GM19455 (cell line): ENCODE measurements around the gene PDZRN4.
"Not testable (repeated sequence)": the region's sequence is repeated elsewhere in the genome, so short reads cannot be mapped to it uniquely, and the experiment has no call there.

Experiments
- ATAC-seq: cut with Tn5 transposase; IDR thresholded peaks from one replicate; pipeline ENCODE4 v1.9.1; 2021; ENCODE audit not compliant: unreplicated experiment

The PDZRN4 gene

DNA sequence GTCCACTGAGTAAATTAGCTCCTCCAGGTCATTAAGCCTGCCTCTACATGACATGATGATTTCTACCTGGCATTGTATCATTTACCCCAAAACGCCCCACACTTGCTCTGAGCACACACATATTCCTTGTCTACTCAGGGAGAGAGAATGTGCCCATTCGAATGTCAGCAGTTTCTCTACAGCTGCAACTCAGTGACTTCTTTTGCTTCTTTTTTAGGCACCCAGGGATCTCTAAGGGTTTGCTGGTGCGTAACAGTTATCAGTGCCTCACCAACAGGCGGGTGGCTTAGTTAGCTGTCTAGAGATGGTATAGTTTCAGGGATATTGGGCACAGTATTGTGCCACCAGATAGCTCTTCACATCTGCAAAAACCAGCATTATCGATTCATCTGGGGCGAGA is 316.9 kb downstream of the PDZRN4 start:
- no peak for ATAC-seq

DNA sequence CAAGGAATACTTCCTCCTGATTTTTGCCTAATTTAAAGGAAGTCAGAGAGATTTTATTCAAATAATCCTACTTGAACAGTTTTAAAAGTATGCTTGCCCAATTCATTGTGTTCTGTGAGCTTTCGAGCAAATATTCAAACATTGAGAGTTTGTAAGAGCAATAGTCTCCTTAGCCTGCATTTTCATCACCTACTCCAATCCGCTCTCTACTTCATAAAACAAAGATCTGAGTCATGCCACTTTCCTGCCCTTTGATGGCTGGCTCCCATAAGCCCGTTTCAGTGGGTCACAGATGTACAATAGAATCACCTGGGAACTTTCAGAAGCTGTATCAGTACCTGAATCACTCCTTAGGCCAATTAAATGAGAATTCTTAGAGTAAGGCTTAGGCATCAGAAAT is 319.2 kb downstream of the PDZRN4 start:
- ATAC-seq, result no peak

GRCh38 chr12:41509271-41510055 is 321.3 kb downstream of the PDZRN4 start:
- ATAC-seq, result no peak

DNA sequence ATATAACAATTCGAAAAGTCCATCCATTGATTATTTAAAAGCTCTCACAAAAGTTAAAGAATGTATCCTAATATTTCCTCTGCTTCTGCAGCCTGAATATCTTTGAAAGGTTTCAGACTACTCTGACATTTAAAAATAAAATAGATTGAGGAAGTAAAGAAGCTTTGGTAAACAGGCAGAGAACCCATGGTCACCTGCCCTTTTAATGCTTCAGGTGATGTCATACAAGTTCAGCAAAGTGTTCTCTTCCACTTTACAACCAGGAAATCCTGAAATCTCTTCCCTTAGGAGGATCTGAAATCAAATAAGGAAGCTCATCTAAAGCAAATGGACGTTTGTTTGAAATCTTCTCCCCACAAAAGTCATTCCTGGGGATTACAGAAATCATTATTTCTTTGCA is 322.4 kb downstream of the PDZRN4 start:
- ATAC-seq, result no peak

GRCh38 chr12:41511247-41511646 is 323.1 kb downstream of the PDZRN4 start:
- no peak for ATAC-seq

GRCh38 chr12:41512497-41512896 is 324.4 kb downstream of the PDZRN4 start:
- ATAC-seq, result no peak

GRCh38 chr12:41514021-41514777 is 326.1 kb downstream of the PDZRN4 start:
- ATAC-seq, result no peak

GRCh38 chr12:41514907-41515306 is 326.8 kb downstream of the PDZRN4 start:
- no peak for ATAC-seq

DNA sequence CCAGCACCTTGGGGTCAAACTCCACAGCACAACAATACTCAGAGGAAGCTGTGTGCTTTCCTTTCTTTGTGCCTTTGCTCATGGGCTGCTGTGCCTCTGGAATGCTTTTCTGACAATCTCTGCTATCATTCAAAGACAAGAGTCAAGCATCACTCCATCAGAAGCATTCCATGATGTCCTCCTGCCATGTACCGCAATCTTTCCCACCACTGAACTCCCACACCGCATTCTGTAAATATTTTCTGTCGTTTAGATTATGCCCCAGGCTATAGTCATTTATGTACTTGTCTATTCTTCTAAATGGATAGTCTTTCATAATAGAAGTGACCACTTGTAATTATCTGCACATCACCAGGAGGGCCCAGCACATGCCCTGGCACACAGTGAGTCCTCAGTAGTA is 327.8 kb downstream of the PDZRN4 start:
- ATAC-seq, result no peak

DNA sequence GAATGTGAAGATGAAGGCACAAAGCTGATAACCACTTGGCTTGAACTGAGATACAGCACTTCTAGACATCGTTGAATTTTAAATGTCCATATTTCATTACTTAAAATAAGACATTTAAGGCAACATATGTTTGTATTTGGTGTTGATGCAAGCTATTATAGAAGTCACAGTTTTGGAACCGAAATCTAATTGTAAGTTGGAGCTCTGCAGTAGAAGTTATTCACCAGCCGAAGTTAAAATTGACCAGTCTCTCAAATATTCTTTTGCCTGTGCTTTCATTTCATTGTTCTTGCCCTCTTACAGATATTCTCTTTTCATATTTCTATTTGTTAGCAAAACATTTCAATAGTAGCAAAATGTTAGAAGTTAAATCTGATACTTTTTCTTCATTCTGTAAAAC is 332.7 kb downstream of the PDZRN4 start:
- ATAC-seq, result no peak

DNA sequence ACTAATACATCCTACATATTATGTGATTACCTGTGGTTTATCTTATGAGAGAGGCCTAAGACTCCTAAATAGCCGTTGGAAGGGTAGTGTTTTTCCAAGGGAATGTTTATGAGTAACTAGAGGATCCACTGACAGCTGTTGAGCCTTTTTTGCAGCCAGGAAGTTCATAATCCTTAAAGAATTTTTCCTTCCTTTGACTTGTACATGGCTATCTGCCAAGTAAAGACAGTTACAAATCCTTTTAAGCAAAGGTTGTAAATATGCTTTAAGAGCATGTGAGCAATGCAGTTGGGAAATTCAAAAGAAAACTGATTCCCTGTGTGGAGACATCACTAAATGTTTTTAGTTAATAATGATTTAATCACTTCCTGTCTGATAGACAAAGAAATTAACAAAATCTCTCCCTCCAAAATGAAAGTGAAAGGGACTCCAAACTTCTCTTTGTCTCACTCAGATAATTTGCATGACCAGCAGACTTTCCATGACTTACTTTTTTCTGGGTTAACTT is 333.8 kb downstream of the PDZRN4 start:
- no peak for ATAC-seq

- ATAC-seq, result no peak
Observed at GRCh38 chr12:41527062-41527461, 338.9 kb downstream of the PDZRN4 start.

DNA sequence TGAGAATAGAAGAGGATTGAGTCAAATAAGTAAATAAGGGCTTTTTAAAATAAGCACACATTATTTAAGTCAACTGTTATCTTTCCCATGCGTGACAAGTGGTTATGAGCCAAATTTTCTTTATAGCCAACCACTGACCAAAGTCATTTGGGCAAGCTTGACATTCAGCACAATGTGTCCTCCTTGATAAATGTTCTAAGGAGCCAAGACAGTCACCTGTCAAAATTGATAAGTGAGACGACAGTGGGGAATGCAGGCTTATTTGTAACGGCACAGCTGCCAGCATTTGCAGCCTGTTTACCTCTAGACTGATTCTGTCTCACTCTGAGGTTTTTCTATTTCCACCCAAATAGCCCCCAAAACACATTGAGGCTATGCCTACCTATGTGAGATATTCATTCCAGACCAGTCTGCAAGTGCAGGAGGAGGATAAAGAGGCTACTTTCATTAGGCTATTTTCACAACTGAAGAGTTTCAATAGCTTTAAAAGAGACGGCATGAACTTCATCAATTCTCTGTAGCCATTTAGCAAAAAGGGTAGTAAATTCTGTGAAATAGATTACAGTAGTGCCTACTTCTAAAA is 339.5 kb downstream of the PDZRN4 start:
- ATAC-seq, result no peak

GRCh38 chr12:41528874-41529273 is 340.8 kb downstream of the PDZRN4 start:
- ATAC-seq, result no peak

- no peak for ATAC-seq
Observed at GRCh38 chr12:41530441-41530840, 342.3 kb downstream of the PDZRN4 start.

DNA sequence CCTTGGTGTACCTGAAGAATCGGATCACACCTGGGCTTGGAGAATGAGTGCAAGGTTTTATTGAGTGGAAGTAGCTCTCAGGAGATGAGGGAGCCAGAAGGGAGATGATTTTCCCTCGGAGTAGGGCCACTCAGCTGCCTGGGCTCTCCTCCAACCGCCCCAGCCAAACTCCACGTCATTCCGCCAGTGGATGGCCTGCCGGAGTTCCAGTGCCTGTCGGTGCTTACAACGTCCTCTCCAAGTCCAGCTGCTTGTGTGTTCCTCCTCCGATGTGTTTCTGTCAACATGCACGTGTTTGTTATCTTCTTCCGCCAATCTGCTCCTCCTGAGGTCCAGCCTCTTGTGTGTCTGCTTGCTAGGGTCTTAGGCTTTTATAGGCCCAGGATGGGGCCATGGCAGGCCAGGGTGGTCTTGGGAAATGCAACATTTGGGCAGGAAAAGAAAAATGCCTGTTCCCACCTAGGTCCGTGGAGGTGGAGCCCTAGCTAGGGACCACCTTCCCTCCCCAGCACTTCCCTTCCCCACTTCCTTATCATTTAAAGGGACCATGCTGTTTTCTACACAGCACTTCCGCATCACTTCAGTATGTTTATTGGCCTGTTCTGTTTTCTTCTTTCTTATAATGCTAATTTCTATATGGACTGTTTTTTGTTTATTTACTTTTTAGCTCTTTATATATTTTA is 343.2 kb downstream of the PDZRN4 start:
- no peak for ATAC-seq

GRCh38 chr12:41532072-41532471 is 344.0 kb downstream of the PDZRN4 start:
- no peak for ATAC-seq

DNA sequence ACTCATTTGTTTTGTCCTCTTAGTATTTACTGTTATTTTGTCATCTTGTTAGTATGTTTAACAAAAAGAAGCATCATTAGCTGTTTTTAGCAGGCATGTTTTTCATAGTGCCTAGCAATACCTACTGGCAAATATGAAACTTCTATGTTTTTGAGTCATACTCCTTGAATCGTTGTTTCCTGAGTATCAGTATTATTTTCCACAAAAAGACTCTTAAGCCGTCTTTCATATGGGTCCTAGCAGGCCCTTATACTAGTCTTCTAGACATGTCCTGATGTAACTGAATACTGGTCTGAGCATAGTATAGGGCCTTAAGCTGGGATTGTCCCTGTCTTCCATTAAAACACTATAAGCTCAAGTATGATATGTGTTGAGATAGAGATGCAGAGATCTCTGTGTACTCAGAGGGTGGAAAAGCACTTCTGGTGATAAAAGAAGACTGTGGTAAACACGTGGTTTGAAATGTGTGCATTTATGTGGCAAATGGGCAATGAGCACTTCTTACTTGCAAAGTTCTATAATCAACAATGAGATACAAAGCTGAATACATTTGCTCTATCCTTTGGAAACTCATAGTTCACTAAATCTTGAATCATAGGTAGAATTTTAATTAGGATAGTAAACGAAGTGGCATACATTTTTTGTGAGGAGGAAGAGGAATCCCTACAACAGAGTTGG is 348.8 kb downstream of the PDZRN4 start:
- ATAC-seq, result no peak

DNA sequence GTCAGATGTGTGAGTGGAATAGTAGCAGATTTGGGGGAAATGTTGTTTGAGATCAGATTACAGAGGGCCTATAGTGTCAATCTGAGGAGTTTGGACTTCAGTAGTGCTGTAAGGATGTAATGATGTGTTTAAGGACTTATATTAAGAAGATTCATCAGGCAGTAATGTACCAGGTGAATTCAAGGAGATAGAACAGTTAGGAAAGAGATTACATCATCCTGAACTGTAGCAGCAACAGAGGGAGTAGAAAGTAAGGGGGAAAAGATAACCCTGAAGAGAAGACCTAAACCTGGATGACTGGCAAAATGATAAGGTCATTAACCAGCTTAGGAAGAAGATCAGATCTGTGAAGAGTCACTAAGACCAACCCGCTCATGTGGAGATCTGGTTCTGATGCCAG is 349.4 kb downstream of the PDZRN4 start:
- no peak for ATAC-seq

DNA sequence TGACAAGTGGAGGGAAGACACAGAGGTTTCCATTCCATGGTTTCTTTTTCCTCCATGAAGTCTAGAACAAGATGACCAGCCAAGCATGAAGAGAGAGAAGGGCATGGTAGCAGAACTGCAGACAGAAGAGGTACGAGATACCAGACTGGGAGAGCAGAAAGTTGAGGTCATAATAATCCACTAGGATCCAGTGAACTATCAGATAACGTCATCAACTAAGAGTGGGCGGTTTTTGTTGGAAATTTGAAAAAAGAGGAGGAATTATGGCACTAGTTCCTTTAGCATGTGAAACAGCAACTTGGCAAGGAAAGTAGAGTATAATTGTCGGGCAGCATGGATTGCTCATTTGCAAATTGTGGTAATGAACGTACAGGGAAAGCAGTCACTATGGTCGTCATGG is 357.6 kb downstream of the PDZRN4 start:
- no peak for ATAC-seq

DNA sequence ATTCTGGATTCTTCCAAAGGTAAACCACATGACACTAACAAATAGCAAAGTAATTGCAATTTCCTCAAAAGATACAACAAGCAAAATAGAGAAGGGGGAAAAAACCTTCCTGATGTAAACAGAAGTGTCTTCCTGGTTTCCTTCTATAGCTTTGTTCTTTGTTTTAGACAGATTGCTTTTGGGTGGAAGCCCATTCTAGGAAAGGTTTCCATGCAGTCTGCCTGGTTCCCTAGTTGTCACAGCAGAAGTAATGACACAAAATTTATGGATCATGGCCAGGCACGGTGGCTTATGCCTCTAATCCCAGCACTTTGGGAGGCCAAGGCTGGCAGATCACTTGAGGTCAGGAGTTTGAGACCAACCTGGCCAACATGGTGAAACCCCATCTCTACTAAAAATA is 359.0 kb downstream of the PDZRN4 start:
- ATAC-seq, result not testable (repeated sequence)
